H1 (cell line): ENCODE data around the gene CACNG3. TPM values are rescaled to one million over a fixed set of nuclear protein-coding genes. Genes with fewer than 3 reads are reported as not detected.

Experiments used
- CTCF ChIA-PET: fragments of 300-600 bp; sonication (Branson Sonifier 250); formaldehyde crosslinking; loops from one replicate; lab custom pipeline; 2021; ENCODE audit not compliant: partially characterized antibody; lab: Charles Lee
- POLR2A ChIA-PET: fragments of 300-600 bp; sonication (Branson Sonifier 250); formaldehyde crosslinking; loops from one replicate; lab custom pipeline; 2021; ENCODE audit warnings: inconsistent platforms; ENCODE audit not compliant: partially characterized antibody; lab: Charles Lee
- DNase-seq, 2 experiments: peaks; one replicate each; pipeline versions ENCODE4 v3.0.0 to v3.0.0-alpha.2; 2010 to 2022; ENCODE audit warnings: low spot score in 2 of 2, low read depth in 1 of 2, mixed read lengths in 1 of 2
- FAIRE-seq: peaks from 2 replicates; lab custom pipeline; 2011; peaks lifted over from hg19 to GRCh38; lab: Jason Lieb, UNC
- H2AFZ ChIP-seq: 2 replicates; pipeline ENCODE4 v1.8.1; 2012; ENCODE audit warnings: low read length, inconsistent platforms
- H2AK5ac ChIP-seq: 2 replicates; pipeline ENCODE4 v1.6.1; 2013; ENCODE audit warnings: low read depth, low read length
- H2BK120ac ChIP-seq: replicated peaks from 2 replicates; pipeline ENCODE3; 2013; ENCODE audit warnings: low read depth, low read length, inconsistent platforms
- H2BK12ac ChIP-seq: 2 replicates; pipeline ENCODE4 v1.6.1; 2013; ENCODE audit warnings: low read depth, low read length
- H2BK15ac ChIP-seq: 2 replicates; pipeline ENCODE4 v1.6.1; 2013; ENCODE audit warnings: low read length
- H2BK20ac ChIP-seq: 2 replicates; pipeline ENCODE4 v1.6.1; 2013; ENCODE audit warnings: low read length
- H2BK5ac ChIP-seq: 2 replicates; pipeline ENCODE4 v1.6.1; 2013; ENCODE audit warnings: low read depth, low read length
- H3K14ac ChIP-seq: 2 replicates; pipeline ENCODE4 v1.6.1; 2013; ENCODE audit warnings: inconsistent platforms; ENCODE audit not compliant: insufficient read length
- H3K18ac ChIP-seq: 2 replicates; pipeline ENCODE4 v1.6.1; 2013; ENCODE audit warnings: low read length; ENCODE audit errors: extremely low read depth
- H3K23ac ChIP-seq: 2 replicates; pipeline ENCODE4 v1.6.1; 2013; ENCODE audit warnings: inconsistent platforms; ENCODE audit not compliant: insufficient read length
- H3K23me2 ChIP-seq: 2 replicates; pipeline ENCODE4 v1.6.1; 2013; ENCODE audit warnings: low read depth, low read length
- H3K27ac ChIP-seq: 2 replicates; pipeline ENCODE4 v1.6.1; 2011; ENCODE audit warnings: low read depth, low read length, inconsistent platforms
- H3K27me3 ChIP-seq, 4 experiments: replicated peaks in 1 of 4; 1 replicate in 1 of 4; 2 replicates in 3 of 4; pipeline versions ENCODE4 v1.6.1 to v1.8.1; 2011 to 2013; ENCODE audit warnings: low read length in 3 of 4, mild to moderate bottlenecking in 3 of 4, inconsistent platforms in 2 of 4, mixed read lengths in 2 of 4, moderate library complexity in 1 of 4; ENCODE audit not compliant: control insufficient read depth in 3 of 4, insufficient read depth in 3 of 4; ENCODE audit errors: extremely low read depth in 1 of 4
- H3K36me3 ChIP-seq, 4 experiments: 2 replicates each; pipeline versions ENCODE4 v1.6.1 to v1.8.1; 2011 to 2013; ENCODE audit warnings: mild to moderate bottlenecking in 4 of 4, low read length in 3 of 4, moderate library complexity in 2 of 4, control low read depth in 1 of 4, inconsistent platforms in 1 of 4; ENCODE audit not compliant: insufficient read depth in 4 of 4, control insufficient read depth in 2 of 4
- H3K4ac ChIP-seq: replicated peaks from 2 replicates; pipeline ENCODE3; 2013; ENCODE audit warnings: low read length, low read depth, mixed read lengths, inconsistent platforms; ENCODE audit not compliant: insufficient read length
- H3K4me1 ChIP-seq, 4 experiments: replicated peaks in 1 of 4; 1 replicate in 1 of 4; 2 replicates in 3 of 4; pipeline versions ENCODE4 v1.6.1 to v1.8.1; 2011 to 2013; ENCODE audit warnings: low read length in 3 of 4, inconsistent platforms in 2 of 4, mixed read lengths in 1 of 4; ENCODE audit not compliant: insufficient read depth in 4 of 4, control insufficient read depth in 3 of 4
- H3K4me2 ChIP-seq, 2 experiments: 2 replicates each; pipeline versions ENCODE4 v1.6.1 to v1.8.1; 2011 to 2013; ENCODE audit warnings: low read depth in 2 of 2, low read length in 2 of 2, control low read depth in 1 of 2, inconsistent platforms in 1 of 2, mild to moderate bottlenecking in 1 of 2; ENCODE audit not compliant: insufficient read depth in 1 of 2
- H3K4me3 ChIP-seq, 4 experiments: fragments of 200-600, 300-600 bp in 1 of 4; sonication (generic), shearing (Covaris generic), sonication (Bioruptor Twin) in 1 of 4; 2 replicates each; pipeline versions ENCODE4 v1.5.1 to v1.8.1; 2011 to 2016; ENCODE audit warnings: low read length in 4 of 4, low read depth in 3 of 4, control low read depth in 2 of 4, inconsistent platforms in 2 of 4, mild to moderate bottlenecking in 2 of 4, mixed read lengths in 1 of 4, moderate library complexity in 1 of 4; ENCODE audit not compliant: insufficient read depth in 2 of 4; ENCODE audit errors: extremely low read depth in 1 of 4
- H3K56ac ChIP-seq: replicated peaks from 2 replicates; pipeline ENCODE3; 2013; ENCODE audit warnings: low read depth, mild to moderate bottlenecking, mixed read lengths, low read length, inconsistent platforms; ENCODE audit not compliant: insufficient read length
- H3K79me1 ChIP-seq: 2 replicates; pipeline ENCODE4 v1.6.1; 2013; ENCODE audit warnings: low read depth, low read length, control low read depth
- H3K79me2 ChIP-seq, 2 experiments: 2 replicates each; pipeline versions ENCODE4 v1.6.1 to v1.8.1; 2012 to 2013; ENCODE audit warnings: low read length in 2 of 2, mild to moderate bottlenecking in 2 of 2, inconsistent platforms in 1 of 2; ENCODE audit not compliant: insufficient read depth in 2 of 2, control insufficient read depth in 1 of 2
- H3K9ac ChIP-seq, 4 experiments: replicated peaks in 1 of 4; 1 replicate in 1 of 4; 2 replicates in 3 of 4; pipeline versions ENCODE4 v1.6.1 to v1.8.1; 2011 to 2013; ENCODE audit warnings: low read depth in 3 of 4, low read length in 3 of 4, control low read depth in 2 of 4, mild to moderate bottlenecking in 2 of 4, moderate library complexity in 2 of 4, inconsistent platforms in 1 of 4; ENCODE audit errors: extremely low read depth in 1 of 4
- H3K9me3 ChIP-seq, 2 experiments: 2 replicates each; pipeline versions ENCODE4 v1.6.1 to v1.8.1; 2012 to 2013; ENCODE audit warnings: mild to moderate bottlenecking in 2 of 2, moderate library complexity in 2 of 2, control low read depth in 1 of 2, inconsistent platforms in 1 of 2, low read depth in 1 of 2, low read length in 1 of 2, mixed read lengths in 1 of 2; ENCODE audit not compliant: insufficient read depth in 2 of 2
- H4K20me1 ChIP-seq, 2 experiments: replicated peaks in 1 of 2; 2 replicates each; pipeline versions ENCODE3 to v1.8.1; 2011 to 2013; ENCODE audit warnings: inconsistent platforms in 2 of 2, low read length in 2 of 2, mild to moderate bottlenecking in 1 of 2; ENCODE audit not compliant: insufficient read depth in 2 of 2, control insufficient read depth in 1 of 2
- H4K5ac ChIP-seq: 2 replicates; pipeline ENCODE4 v1.6.1; 2013; ENCODE audit warnings: low read length, low read depth, mixed read lengths, inconsistent platforms; ENCODE audit not compliant: insufficient read length
- H4K8ac ChIP-seq: 2 replicates; pipeline ENCODE4 v1.8.0; 2013; ENCODE audit warnings: mild to moderate bottlenecking, moderate library complexity, low read length, inconsistent platforms; ENCODE audit not compliant: insufficient read depth; ENCODE audit errors: extremely low read depth
- H4K91ac ChIP-seq: replicated peaks from 2 replicates; pipeline ENCODE3; 2013; ENCODE audit warnings: low read length, mixed read lengths, inconsistent platforms; ENCODE audit not compliant: insufficient read length
- BCL11A ChIP-seq, 2 experiments: IDR thresholded peaks; one replicate each; pipeline ENCODE4 v1.6.1; 2011; ENCODE audit warnings: low read depth in 2 of 2, low read length in 2 of 2, mild to moderate bottlenecking in 2 of 2
- CEBPB ChIP-seq: IDR thresholded peaks from 2 replicates; pipeline ENCODE4 v1.6.1; 2012; ENCODE audit warnings: low read depth, low read length
- HDAC6 ChIP-seq: IDR thresholded peaks from one replicate; pipeline ENCODE4 v1.7.1; 2012; ENCODE audit warnings: low read depth, mild to moderate bottlenecking, inconsistent platforms, low read length, moderate library complexity
- JUND ChIP-seq: IDR thresholded peaks from 2 replicates; pipeline ENCODE4 v1.6.1; 2011; ENCODE audit warnings: mild to moderate bottlenecking, improper control_type of control experiment, low read length
- NANOG ChIP-seq: IDR thresholded peaks from 2 replicates; pipeline ENCODE4 v1.6.1; 2011; ENCODE audit warnings: low read length, low read depth, mild to moderate bottlenecking, inconsistent platforms; ENCODE audit not compliant: insufficient read depth, poor library complexity, severe bottlenecking
- PHF8 ChIP-seq: fragments of 200-600 bp; sonication (generic); conservative IDR thresholded peaks from 2 replicates; pipeline ENCODE4 v1.7.1; 2012; ENCODE audit warnings: low read depth, mild to moderate bottlenecking, inconsistent platforms, low read length, moderate library complexity
- TAF7 ChIP-seq: optimal IDR thresholded peaks from 2 replicates; pipeline ENCODE3; 2011; ENCODE audit warnings: low read depth, mild to moderate bottlenecking, inconsistent platforms, low read length, moderate library complexity, borderline replicate concordance
- TEAD4 ChIP-seq: IDR thresholded peaks from 2 replicates; pipeline ENCODE4 v1.6.1; 2012; ENCODE audit warnings: low read depth, low read length, inconsistent platforms, mixed read lengths
- WGBS, 2 experiments: shearing (Covaris generic) in 1 of 2; methylation state at CpG; one replicate each; pipeline versions ENCODE4 v1.1.6 to v1.1.7; 2013 to 2015; ENCODE audit warnings: low lambda C conversion rate in 2 of 2, mixed read lengths in 2 of 2, inconsistent platforms in 1 of 2, low coverage in 1 of 2, missing lambda C conversion rate in 1 of 2; ENCODE audit not compliant: insufficient replicate concordance in 2 of 2, insufficient coverage in 1 of 2, insufficient read length in 1 of 2; ENCODE audit errors: extremely low coverage in 1 of 2, missing lambda C conversion rate in 1 of 2; 5-methylcytosine and 5-hydroxymethylcytosine counted together
- polyA plus RNA-seq, 7 experiments: library from polyadenylated mRNA; depleted of rRNA in 3 of 7; stranded (reverse) in 5 of 7; unstranded in 2 of 7; fragments of >200 nt in 5 of 7; fragments of 200-250 nt in 2 of 7; gene quantifications; 1 replicate in 5 of 7; 2 replicates in 1 of 7; 4 replicates in 1 of 7; pipeline versions ENCODE4 v1.2.1 to v1.2.3, GENCODE V29; 2011 to 2013; ENCODE audit warnings: missing spikeins in 2 of 7, mixed read lengths in 2 of 7
- total RNA-seq: library from RNA; stranded (reverse); fragmentation: NEBNext Ultra II Directional; extraction: Animal tissue kit (Norgen Biotek cat#: 25700); gene quantifications from 2 replicates; pipeline ENCODE4 v1.2.1, GENCODE V29; 2021
- TF ChIP-seq, protein P1 (sequence below), 3 experiments: IDR thresholded peaks; 1 replicate in 2 of 3; 2 replicates in 1 of 3; pipeline versions ENCODE4 v1.5.1 to v1.6.1; 2011; ENCODE audit warnings: low read length in 3 of 3, mild to moderate bottlenecking in 3 of 3, inconsistent platforms in 2 of 3, low read depth in 1 of 3, moderate library complexity in 1 of 3; ENCODE audit not compliant: insufficient read depth in 1 of 3; ENCODE audit errors: control extremely low read depth in 1 of 3

CACNG3 gene
- total and polyA plus RNA-seq, 2 of the 8 experiments (the other 6 are each of a cell fraction or from before 2014, with no cell fraction given): 0.12 TPM; not detected in 1

DNA sequence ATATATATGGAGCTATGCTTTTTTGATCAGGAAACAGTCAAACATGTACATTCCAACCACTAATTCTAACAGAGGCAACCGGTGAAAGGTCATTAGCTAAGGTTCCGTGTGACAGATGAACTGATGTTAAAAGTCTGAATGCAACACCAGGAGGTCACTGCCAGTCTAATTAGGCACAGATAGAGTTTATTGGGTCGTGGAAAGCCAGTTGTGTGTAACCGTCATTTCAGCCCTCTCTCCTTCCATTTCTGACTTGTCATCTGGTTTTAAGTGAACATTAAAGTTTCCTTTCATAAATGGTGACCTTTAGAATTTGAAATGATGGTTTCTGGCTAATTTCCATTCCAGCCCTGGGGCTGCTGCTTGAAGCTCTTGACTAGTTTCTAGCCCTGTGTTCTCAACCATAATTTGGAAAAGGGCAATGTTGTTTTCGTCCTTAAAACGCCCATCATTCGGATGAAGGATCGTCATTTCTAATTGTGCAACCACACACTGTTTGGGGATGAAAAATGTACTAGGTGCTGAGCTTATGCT, 23.9 kb downstream of the CACNG3 start:
- CTCF ChIA-PET: interaction anchor here (0.9 to 2.3 kb wide), 5 partner anchors 26 to 234 kb away, joined by 3 to 8 read pairs (median 4); no protein-coding TSS in a partner anchor
- TF ChIP-seq, protein P1, sequence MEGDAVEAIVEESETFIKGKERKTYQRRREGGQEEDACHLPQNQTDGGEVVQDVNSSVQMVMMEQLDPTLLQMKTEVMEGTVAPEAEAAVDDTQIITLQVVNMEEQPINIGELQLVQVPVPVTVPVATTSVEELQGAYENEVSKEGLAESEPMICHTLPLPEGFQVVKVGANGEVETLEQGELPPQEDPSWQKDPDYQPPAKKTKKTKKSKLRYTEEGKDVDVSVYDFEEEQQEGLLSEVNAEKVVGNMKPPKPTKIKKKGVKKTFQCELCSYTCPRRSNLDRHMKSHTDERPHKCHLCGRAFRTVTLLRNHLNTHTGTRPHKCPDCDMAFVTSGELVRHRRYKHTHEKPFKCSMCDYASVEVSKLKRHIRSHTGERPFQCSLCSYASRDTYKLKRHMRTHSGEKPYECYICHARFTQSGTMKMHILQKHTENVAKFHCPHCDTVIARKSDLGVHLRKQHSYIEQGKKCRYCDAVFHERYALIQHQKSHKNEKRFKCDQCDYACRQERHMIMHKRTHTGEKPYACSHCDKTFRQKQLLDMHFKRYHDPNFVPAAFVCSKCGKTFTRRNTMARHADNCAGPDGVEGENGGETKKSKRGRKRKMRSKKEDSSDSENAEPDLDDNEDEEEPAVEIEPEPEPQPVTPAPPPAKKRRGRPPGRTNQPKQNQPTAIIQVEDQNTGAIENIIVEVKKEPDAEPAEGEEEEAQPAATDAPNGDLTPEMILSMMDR (IDR thresholded peaks at IDR 0.05; ENCODE audit: control extremely low read depth in 1 of 3, insufficient read depth in 1 of 3, low read depth in 1 of 3, low read length in 3 of 3): no peak
- TF ChIP-seq PHF8 (no peak), TEAD4 (no peak), BCL11A (IDR thresholded peaks at IDR 0.05; ENCODE audit: low read depth in 2 of 2, low read length in 2 of 2) (no peak), TAF7 (no peak), HDAC6 (no peak), CEBPB (no peak), JUND (no peak), NANOG (no peak)

More for the DNA sequence above, 23.9 kb downstream of the CACNG3 start:
- H3K79me1 ChIP-seq: no peaks in the 10 kb centered on the region
- H3K9me3 ChIP-seq: peaks cover 0 to 5% of the 10 kb centered on the region in 2 experiments; a peak in 1 of 4 replicates
- H3K79me2 ChIP-seq: no peaks in the 10 kb centered on the region
- H3K23me2 ChIP-seq: no peaks in the 10 kb centered on the region
- POLR2A ChIA-PET: no interaction called here
- H3K4me2 ChIP-seq: no peak overlapping the region
- FAIRE-seq (no peak), DNase-seq (no peak)
- no peak overlapping the region for H3K23ac ChIP-seq
- H3K56ac ChIP-seq: no peak overlapping the region
- H3K4ac ChIP-seq: no peak overlapping the region
- 90% methylated on average over 8 of the region's 8 CpGs; no CpG with 5 or more reads in 1 of the 2 experiments for WGBS, 2 experiments
- H2AFZ ChIP-seq: no peak overlapping the region
- no peak overlapping the region for H2BK120ac ChIP-seq
- no peak overlapping the region for H4K91ac ChIP-seq
- no peak overlapping the region for H3K9ac ChIP-seq
- H3K4me3 ChIP-seq: no peak overlapping the region
- no peak overlapping the region for H4K8ac ChIP-seq
- no peaks in the 10 kb centered on the region for H3K4me1 ChIP-seq
- no peak overlapping the region for H4K5ac ChIP-seq
- no peaks in the 10 kb centered on the region for H4K20me1 ChIP-seq
- H2BK20ac ChIP-seq: no peak overlapping the region
- H3K27me3 ChIP-seq: no peaks in the 10 kb centered on the region
- no peak overlapping the region for H3K27ac ChIP-seq
- H3K18ac ChIP-seq: no peak overlapping the region
- H3K36me3 ChIP-seq: no peaks in the 10 kb centered on the region
- no peak overlapping the region for H3K14ac ChIP-seq
- no peak overlapping the region for H2BK15ac ChIP-seq
- no peak overlapping the region for H2AK5ac ChIP-seq
- H2BK5ac ChIP-seq: no peak overlapping the region
- no peak overlapping the region for H2BK12ac ChIP-seq
